LNCaP clone FGC (cell line): ENCODE measurements around the gene SLC35B4.
"Not testable (repeated sequence)": the region's sequence is repeated elsewhere in the genome, so short reads cannot be mapped to it uniquely, and the experiment has no call there.

Source experiments
- DNase-seq: peaks from one replicate; pipeline ENCODE4 v3.0.0-alpha.2; 2011; ENCODE audit warnings: low read depth
- H3K4me3 ChIP-seq: 2 replicates; pipeline ENCODE4 v1.5.1; 2011; ENCODE audit warnings: mild to moderate bottlenecking, low read depth, low read length, control low read depth
- TF ChIP-seq, protein P1 (sequence below): IDR thresholded peaks from 2 replicates; pipeline ENCODE4 v1.5.1; 2012; ENCODE audit warnings: mild to moderate bottlenecking; ENCODE audit not compliant: control insufficient read depth, insufficient read depth; ENCODE audit errors: extremely low read depth

SLC35B4 gene

DNA sequence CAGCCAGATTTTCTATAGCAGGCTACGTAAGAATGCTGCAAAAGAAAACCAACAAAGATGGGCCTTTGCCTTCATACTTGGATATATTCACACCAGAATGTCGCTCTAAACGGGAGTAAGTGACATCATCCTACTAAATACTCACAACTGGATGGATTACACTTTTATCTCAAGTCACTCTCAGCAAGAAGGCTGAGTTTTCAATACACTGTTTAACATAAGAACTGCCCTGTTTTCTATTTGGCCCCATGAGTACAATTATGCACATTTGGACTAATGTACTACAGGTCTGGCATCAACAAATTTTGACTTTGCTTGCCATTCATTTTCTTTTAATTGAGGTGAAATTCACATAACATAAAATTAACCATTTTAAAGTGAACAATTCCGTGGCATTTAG, 8.2 kb downstream of the SLC35B4 start:
- TF ChIP-seq, protein P1, sequence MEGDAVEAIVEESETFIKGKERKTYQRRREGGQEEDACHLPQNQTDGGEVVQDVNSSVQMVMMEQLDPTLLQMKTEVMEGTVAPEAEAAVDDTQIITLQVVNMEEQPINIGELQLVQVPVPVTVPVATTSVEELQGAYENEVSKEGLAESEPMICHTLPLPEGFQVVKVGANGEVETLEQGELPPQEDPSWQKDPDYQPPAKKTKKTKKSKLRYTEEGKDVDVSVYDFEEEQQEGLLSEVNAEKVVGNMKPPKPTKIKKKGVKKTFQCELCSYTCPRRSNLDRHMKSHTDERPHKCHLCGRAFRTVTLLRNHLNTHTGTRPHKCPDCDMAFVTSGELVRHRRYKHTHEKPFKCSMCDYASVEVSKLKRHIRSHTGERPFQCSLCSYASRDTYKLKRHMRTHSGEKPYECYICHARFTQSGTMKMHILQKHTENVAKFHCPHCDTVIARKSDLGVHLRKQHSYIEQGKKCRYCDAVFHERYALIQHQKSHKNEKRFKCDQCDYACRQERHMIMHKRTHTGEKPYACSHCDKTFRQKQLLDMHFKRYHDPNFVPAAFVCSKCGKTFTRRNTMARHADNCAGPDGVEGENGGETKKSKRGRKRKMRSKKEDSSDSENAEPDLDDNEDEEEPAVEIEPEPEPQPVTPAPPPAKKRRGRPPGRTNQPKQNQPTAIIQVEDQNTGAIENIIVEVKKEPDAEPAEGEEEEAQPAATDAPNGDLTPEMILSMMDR = no peak
- H3K4me3 ChIP-seq = no peak overlapping the region
- DNase-seq = no peak

DNA sequence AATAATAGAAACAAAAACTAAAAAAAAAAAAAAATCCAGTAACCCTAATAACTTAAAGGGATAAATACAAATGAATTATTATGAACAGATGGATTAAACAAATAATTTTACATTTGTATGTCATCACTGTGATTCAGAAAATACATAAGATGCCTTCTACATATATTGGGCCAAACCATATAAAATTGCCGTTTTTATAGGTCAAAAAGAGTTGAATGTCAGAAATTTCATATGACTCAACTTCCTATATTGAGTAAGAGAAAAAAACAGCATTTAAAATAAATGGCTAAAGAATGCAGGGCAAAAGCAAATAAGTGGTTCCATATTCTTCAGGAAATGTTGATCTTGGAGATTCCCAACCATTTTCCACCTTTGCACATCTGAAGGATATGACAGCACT, 9.4 kb downstream of the SLC35B4 start:
- H3K4me3 ChIP-seq = no peak overlapping the region
- TF ChIP-seq, protein P1 = no peak
- no peak for DNase-seq

DNA sequence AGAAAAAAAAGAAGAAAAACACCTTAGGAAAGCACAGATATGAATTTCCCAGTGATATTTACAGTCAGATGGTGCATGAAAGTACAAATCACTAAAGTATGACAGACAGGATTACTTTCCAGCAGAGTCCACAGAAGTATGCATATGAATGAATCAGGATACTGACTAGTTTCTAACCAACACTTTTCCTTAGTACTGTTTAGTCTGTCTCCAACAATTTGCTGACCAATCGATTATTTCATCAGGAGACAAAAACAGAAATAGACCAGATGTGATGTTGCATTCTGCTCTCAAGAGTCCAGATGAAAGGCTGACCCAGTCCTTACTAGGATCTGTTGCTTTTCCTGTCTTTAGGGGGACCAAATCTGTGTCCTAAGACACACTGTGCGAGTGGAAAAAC, 14.6 kb downstream of the SLC35B4 start:
- H3K4me3 ChIP-seq = no peak overlapping the region
- DNase-seq = no peak
- TF ChIP-seq, protein P1 = no peak

DNA sequence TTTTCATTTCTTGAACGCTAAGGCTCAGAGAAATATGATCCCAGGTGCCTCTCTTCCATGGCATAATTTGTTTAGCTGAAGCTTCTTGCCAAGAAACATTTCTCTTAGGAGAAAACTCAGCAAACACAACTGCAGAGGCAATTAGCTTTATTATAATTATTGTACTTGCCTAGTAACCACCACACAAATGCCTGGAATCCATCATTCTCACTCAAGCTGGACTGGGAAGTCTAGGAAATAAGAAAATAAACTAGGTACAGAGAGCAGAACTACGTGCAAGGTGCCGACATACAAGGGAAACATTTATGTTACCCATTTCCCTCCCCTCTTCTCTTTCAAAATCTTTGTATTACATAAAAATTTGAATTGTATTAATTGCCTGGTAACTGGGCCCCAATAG, 15.1 kb downstream of the SLC35B4 start:
- H3K4me3 ChIP-seq = no peak overlapping the region
- DNase-seq = no peak
- TF ChIP-seq, protein P1 = no peak

DNA sequence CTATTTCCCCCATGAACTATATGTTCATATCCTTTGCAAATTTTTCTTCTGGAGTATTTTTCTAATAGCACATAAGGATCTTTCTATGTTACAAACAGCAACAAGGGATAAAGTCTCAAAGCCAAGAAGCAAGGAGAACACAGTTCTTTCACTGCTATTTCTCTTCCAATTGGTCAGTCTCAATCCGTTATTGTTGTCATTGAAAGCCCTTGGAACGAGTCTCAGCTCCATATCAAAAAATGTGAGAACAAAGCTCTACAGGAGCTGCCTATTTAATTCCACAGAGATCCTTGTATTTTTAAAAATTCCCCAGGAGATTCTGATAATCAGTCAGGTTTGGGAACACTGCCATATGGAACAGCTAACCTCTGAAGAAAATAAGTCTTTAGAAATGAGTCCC, 15.7 kb downstream of the SLC35B4 start:
- DNase-seq = no peak
- H3K4me3 ChIP-seq = no peak overlapping the region
- TF ChIP-seq, protein P1 = no peak

DNA sequence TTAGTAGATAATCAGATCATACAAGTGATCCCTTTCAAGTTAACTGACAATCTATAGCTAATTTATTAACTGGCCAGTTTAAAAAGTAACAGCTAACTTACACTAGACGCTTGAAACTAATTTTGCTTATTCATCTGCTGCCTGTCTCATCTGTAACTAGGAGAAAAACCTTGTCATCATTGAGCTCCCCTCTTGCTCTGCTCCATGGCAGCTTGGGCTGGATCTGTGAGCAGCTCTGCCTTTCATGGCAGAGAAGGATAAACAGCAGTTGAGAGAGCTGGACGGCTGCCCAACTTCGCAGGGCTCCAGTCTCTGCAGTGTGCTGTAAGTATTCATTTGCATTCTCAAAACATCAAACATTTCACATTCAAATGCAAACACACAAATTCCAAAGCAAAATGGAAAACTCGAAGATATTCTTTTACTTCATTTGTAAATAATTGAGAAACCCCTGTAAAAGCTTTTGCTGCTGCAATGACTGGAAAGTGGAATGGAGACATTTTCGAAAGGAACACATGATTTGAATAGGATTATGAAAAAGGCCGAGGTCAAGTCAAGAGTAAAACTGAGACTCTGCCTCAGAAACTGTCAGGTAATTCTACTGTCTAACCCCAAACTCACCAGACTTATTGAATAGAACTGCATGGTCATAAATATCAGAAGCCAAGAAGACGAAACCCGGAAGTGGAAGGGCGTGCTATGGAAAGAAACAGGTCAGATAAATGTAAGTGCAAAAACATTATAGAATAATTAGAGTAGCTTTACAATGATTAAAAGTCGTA, 17.6 kb downstream of the SLC35B4 start:
- no peak for DNase-seq
- TF ChIP-seq, protein P1 = no peak
- H3K4me3 ChIP-seq = no peak overlapping the region

DNA sequence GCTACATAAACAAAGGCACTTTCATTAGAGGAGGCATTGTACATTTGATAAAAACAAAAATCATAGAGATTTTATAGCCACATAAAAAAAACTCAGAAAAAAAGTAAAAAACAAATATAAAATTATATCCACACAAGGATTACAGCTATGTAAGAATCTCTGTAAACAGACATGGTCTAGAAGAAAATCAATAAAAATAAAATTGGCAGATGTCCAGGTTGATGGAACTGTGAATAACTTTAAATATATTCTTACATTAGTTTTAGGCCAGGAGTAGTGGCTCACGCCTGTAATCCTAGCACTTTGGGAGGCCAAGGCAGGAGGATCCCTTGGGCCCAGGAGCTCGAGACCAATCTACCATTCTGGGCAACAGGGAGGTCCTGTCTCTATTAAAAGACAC, 19.2 kb downstream of the SLC35B4 start:
- DNase-seq = peak; percentile 81
- H3K4me3 ChIP-seq = no peak overlapping the region
- TF ChIP-seq, protein P1 = no peak

DNA sequence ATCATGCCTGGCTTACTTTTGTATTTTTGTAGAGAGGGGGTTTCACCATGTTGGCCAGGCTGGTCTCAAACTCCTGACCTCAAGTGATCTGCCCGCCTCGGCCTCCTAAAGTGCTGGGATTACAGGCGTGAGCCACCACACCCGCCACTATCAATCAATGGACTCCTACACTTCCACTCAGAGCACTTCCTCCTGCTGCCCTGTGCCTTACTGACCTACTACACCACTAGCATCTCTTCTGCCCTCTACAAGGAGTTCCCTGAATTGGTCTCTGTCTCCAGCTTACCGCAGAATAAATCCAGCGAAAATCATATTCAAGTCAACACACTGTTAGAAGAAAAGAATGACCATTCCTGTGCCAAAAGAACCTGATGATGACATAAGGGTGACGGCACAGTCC, 20.7 kb downstream of the SLC35B4 start:
- H3K4me3 ChIP-seq, DNase-seq: not testable (repeated sequence)
